Cardiac septum (tissue), 1 donor: ENCODE results near the gene TNFRSF8. TPM values are rescaled to one million over a fixed set of nuclear protein-coding genes. Genes with fewer than 3 reads are reported as not detected.

Source experiments
- DNase-seq: peaks from one replicate; pipeline ENCODE4 v3.0.0-alpha.2; 2020; ENCODE audit warnings: low spot score
- intact Hi-C: fragments of 100-400 bp; cut with DNase I; formaldehyde crosslinking; loops from one replicate; pipeline ENCODE4 v1.14.0; 2022
- total RNA-seq: library from RNA; stranded (reverse); fragmentation: NEBNext Ultra II Directional; extraction: Animal tissue kit (Norgen Biotek cat#: 25700); gene quantifications from one replicate; pipeline ENCODE4 v1.2.1, GENCODE V29; 2021
- donor health status: DM: no; HTN: no; CAD: no.

The TNFRSF8 gene
- total RNA-seq, 1 donor from 2014 or later = 1.4 TPM

DNA sequence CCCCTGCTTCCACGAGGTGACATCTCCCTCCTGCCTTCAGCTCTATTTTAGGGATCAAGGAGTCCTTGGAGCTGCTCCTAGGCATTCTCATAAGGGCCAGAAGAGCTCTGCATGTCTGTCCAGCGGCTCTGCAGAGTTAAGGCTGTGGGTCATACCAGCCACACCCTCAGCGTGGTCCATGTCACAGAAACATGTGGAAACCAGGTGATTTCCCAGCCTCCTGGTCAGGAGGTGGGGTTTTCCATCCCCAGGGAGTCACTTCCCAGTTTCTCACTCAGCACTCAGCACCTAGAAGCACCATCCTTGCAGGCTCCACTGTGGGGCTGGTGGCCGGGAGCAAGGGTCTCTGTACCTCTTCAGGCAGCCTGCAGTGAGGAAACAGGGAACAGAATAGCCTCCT lies 102.2 kb downstream of the TNFRSF8 start:
- no peak for DNase-seq
- intact Hi-C loops = no loop called here

DNA sequence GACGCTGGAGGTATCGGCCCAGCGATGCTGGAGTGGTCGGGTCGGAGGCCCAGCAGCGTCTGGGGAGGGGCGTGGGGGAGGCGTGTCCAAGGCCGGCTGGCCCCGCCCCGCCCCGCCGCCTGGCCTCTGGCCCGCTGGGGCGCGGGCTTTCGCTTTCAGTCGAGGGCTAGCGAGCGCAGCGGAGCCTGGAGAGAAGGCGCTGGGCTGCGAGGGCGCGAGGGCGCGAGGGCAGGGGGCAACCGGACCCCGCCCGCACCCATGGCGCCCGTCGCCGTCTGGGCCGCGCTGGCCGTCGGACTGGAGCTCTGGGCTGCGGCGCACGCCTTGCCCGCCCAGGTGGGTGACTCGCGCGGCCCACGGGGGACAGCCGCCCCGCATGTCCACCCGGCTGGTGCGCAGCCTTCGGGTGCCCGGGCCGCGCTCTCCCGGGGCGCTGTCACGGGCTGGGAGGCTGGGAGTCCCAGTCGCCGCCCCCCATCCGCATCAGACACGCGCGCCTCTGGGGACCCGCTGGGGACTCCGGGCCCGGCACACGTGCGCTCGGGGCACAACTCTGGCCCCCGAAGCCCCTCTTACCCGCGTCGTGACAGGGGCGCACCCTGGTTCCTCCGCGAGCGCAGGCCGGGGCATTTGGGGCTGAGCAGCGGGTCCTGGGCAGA lies 103.9 kb downstream of the TNFRSF8 start, which contains the start of gene TNFRSF1B:
Gene TNFRSF1B (plus strand): TSS at position 158 of the 659 bp plus-strand sequence. CDS start 101 bp downstream, at position 259.
- intact Hi-C loops = no loop called here
- peak; percentile 93 for DNase-seq

DNA sequence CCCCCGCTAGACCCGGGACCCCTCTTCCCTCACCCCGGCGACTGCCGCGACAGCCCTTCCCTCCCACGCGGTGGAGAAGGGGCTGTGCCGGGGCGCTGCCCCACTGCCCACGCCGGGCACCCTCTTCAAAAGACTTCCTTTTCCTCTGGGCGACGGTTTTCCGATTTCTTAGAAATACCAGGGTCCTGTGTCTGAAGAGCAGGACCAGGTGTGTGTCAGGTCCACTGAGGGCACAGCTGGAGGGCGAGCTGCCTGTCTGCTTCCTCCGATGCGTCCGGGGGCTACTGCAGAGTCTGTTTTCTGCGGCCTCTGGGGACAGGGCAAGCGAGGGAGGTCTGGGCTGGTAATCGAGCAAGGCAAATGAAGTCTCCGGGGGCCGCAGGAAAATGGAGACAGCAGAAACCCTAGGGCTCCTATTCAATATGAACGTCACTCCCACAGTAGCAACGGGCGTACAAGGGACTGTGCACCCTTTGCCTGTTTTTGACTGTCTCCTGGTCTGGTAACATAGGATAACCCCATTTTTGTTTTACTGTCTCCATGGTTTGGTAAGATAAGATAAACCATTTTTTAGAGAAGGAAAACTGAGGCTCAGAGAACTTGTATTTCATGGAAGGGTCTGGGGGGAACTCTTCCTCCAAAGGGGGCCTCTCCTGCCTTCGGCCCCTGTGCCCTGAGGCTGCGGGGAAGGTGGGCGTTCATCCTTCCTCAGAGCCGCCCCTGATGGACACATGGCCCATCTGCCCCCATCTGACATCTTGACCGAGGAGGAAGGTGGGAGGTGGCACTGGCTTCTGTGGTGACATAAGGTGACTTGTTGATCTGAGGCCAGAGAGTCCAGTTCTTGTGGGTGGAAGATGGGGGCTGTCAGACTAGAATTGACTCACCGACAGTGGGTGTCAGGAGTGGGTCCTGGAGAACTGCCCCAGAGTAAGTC lies 104.7 kb downstream of the TNFRSF8 start:
- intact Hi-C loops = no loop called here
- DNase-seq = no peak

DNA sequence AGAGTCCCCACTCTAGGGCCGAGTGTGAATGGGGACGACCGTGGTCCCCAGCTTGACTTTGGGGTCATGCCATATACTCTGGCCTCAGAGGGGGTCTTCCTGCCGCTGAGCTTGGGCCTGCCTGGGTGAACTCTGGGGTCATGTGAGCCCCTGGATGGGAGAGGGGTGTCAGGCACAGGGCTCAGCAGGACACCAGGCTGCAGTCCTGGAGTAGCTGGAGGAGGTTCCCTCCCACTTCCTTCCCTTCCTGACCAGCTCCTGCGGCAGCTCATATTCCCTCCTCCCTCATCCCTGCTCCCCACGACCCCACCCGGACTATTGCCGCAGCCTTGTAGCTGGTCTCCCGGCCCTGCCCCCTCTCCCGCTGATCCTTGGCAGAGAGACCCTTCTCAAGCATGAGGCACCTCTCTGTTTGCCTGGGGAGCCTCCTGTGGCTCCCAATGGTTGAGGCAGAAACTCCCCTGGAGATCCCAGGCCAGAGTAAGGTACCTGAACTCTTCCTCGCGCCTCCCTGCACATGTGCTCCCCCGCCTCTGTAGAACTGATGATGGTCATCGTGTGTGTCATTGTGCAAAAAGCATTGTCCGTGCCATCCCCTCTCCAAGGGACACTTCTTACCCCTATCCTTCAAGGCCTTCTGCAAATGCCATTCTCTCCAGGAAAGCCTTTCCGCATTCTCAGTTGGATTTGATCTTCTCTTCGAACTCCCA lies 105.5 kb downstream of the TNFRSF8 start:
- DNase-seq = no peak
- intact Hi-C loops = no loop called here

- no peak for DNase-seq
- intact Hi-C loops = no loop called here
Observed at GRCh38 chr1:12169442-12170135, 106.5 kb downstream of the TNFRSF8 start.

GRCh38 chr1:12170263-12170671 lies 107.2 kb downstream of the TNFRSF8 start:
- DNase-seq = no peak
- intact Hi-C loops = no loop called here

GRCh38 chr1:12171206-12172041 lies 108.3 kb downstream of the TNFRSF8 start:
- DNase-seq = no peak
- intact Hi-C loops = no loop called here

GRCh38 chr1:12172042-12172851 lies 109.1 kb downstream of the TNFRSF8 start:
- intact Hi-C loops = no loop called here
- no peak for DNase-seq

DNA sequence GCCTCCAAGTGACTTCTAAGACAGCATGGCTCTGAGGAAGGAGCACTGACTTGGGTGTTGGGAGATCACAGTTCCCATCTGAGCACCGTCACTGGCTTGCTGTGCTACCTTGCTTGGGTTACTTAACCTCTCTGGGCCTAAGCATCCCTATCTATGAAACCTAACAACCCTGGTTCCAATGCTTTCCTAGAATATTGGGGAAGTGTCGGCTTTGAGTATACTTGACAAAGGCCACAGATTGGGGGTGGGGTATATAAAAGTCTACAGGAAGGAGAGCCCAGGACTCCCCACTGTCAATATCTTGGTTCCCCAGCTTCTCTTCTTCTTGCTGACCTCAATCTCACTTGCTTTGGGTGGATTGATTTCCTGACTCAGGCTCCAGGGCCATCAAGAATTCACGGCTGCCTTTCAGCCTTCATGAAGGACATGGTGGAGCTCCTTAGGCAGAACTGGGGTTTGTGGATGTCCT lies 110.0 kb downstream of the TNFRSF8 start:
- no peak for DNase-seq
- intact Hi-C loops = no loop called here

DNA sequence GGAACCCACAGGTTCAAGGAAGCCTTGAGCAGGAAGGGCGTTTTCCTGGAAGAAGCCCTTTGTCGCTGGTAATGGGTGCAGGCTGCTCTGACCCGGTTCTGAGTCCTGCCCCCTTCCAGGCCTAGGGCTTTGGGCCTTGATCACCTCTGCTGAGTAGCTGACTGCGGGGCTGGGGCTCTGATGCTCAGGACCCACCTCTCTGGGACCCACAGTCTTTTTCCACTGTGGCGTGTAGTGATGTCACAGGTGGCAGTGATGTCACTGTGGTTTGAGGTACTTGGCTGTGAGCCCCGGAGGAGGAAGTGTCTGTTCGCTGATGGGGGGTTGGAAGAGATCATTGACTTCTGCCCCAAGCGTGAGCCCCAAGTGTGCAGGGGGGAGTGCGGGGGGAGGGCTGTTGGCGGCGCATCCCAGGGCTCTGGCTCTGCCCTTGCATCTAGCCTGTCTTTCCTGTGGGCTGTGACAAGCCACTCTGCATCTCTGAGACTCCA lies 110.6 kb downstream of the TNFRSF8 start:
- peak; percentile 89 for DNase-seq
- intact Hi-C loops = no loop called here

- intact Hi-C loops = no loop called here
- no peak for DNase-seq
Observed at GRCh38 chr1:12174924-12175810, 112.1 kb downstream of the TNFRSF8 start.

- intact Hi-C loops = no loop called here
- DNase-seq = no peak
Observed at GRCh38 chr1:12176298-12177118, 113.4 kb downstream of the TNFRSF8 start.

DNA sequence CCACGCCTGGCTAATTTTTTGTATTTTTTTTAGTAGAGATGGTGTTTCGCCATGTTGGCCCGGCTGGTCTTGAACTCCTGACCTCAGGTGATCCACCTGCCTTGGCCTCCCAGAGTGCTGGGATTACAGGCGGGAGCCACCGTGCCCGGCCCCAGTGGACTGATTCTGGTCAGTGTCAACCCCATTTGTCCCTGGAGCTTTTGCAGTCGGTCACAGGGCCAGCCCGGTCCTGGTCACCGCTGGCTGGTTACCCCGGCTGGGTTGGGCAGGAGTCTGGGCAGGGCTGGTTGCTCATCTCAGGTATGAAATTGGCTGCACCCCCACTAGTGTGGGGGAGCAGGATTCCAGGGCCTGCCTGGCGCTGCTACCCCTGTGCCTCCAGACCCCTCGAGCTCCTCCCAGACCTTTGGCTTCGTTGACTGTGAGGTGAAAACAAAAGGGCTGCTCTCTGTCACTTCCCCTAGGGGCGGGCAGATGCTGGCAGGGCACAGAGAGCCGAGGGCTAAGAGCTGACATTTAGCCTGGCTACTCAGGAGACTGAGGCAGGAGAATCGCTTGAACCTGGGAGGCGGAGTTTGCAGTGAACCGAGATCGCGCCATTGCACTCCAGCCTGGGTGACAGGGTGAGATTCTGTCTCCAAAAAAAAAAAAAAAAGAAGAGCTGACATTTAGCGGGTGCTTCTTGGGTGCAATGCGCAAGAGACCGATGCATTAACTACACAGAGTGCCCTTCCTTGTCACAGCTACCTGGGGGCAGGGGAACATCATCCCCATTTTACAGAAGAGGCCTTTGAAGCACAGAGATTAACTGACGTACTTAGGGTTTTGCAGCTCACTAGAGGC lies 114.3 kb downstream of the TNFRSF8 start:
- intact Hi-C loops = no loop called here
- DNase-seq = no peak

DNA sequence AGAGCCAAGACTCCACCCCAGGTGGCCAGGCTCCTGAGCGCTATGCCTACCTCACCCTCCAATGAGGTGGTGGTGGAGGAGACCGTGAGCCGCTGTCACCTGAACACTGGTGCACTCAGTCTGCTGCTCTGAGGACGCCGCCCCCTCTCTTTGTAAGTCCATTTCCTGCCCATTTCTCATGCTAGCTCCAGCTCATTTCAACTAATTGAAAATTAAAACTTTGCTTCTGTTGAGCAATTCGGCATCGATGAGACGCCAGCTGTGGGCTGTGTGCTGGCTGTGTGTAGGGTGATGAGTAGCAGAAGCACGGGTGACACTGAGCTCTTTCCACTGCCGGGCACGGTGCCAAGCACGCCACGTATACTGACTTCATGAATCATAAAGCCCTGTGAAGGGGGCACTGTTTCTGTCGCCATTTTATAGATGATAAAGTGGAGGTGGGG lies 114.9 kb downstream of the TNFRSF8 start:
- intact Hi-C loops = no loop called here

DNA sequence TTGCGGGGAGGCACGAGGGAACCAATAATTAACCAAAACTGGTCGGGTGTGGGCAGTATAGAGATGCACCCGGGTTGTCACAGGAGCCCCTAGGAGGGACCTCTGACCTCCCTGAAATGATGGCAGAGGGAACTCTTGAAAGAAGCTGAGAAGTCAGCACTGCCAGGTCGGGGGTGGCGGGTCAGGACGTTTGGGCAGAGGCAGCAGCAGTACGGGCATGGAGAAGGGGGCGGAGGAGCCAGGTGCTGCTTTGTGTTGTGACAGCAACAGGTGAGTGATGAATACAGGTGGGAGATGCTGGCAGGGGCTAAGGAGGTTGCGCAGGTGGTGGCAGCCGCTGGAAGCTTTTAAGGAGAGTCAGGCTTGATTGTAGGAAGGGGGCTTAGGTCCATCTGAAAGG lies 115.4 kb downstream of the TNFRSF8 start:
- no peak for DNase-seq
- intact Hi-C loops = no loop called here

More for the DNA sequence above, 114.9 kb downstream of the TNFRSF8 start:
- no peak for DNase-seq
